ENCODE measurements around the gene TMEM47.

The TMEM47 gene

DNA sequence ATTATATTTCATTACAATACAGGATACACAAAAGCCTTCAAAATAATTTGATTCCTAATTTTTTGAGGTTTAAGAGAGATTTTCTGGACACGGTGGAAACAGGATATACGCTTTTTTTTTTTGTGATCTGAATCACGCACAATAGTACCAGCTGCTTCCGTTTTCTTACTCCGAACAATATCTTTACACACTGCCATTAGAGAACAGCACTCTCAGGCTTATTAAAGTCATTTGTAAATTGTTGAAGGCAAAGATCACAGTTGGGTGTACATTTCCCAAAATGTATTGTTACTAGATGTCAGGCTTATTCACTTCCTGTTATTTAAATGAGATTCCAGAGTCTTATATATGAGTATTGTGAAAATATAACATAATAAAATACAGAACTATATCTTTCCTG lies 71.5 kb downstream of the TMEM47 start:
- no peaks in the 10 kb centered on the region for H4K20me1 ChIP-seq (ENCODE audit: insufficient read depth, low read length)
- H3K9ac ChIP-seq (ENCODE audit: low read length), result no peak overlapping the region
- no peaks in the 10 kb centered on the region for H3K9me2 ChIP-seq (replicated peaks; ENCODE audit: insufficient read depth, low read length)
- H3K4me2 ChIP-seq (ENCODE audit: low read depth, low read length), result no peak overlapping the region
- no peaks in the 10 kb centered on the region for H3K9me3 ChIP-seq (replicated peaks; ENCODE audit: insufficient read depth, low read length)
- no peak for DNase-seq
- H3F3A ChIP-seq (ENCODE audit: insufficient read depth, low read length), result no peaks in the 10 kb centered on the region
- H3K4me3 ChIP-seq (ENCODE audit: low read length), result no peak overlapping the region
- H3K27me3 ChIP-seq (replicated peaks; ENCODE audit: insufficient read depth, low read length), result no peaks in the 10 kb centered on the region
- H3K27ac ChIP-seq (ENCODE audit: low read length), result no peak overlapping the region
- no peak overlapping the region for H2AFZ ChIP-seq (ENCODE audit: low read length)
- no peaks in the 10 kb centered on the region for H3K79me2 ChIP-seq (ENCODE audit: low read length)
- H3K36me3 ChIP-seq (replicated peaks; ENCODE audit: insufficient read depth, low read length), result no peaks in the 10 kb centered on the region
- TF ChIP-seq EZH2 (optimal IDR thresholded peaks at IDR 0.05; ENCODE audit: low read depth, low read length), result no peak
- TF ChIP-seq EZH2phosphoT487 (IDR thresholded peaks at IDR 0.05; ENCODE audit: low read length), result no peak
- no peak for TF ChIP-seq CTCF (IDR thresholded peaks at IDR 0.05; ENCODE audit: low read length)
- no peaks in the 10 kb centered on the region for H3K4me1 ChIP-seq (ENCODE audit: low read length)

DNA sequence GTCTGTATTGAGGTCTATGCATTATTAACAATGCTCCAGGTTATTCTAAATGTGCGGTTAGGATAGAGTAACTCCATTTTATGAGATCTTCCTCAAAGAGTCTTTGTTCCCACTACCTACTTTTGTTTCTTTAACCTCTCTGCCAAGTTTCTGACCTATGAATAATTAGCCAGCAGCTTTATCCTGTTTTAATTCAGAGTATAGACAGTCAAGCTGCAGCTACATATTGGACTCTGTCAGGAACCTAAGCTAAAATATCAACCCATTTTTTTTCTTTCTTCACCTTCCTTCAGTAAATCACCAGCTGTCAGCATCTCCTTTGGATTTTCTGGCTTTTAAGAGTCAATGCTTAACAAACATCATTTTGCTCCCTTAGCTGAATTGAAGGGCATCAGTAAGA lies 72.3 kb downstream of the TMEM47 start:
- no peak for DNase-seq
- no peaks in the 10 kb centered on the region for H3K9me3 ChIP-seq (replicated peaks; ENCODE audit: insufficient read depth, low read length)
- no peaks in the 10 kb centered on the region for H3F3A ChIP-seq (ENCODE audit: insufficient read depth, low read length)
- no peaks in the 10 kb centered on the region for H3K36me3 ChIP-seq (replicated peaks; ENCODE audit: insufficient read depth, low read length)
- no peak overlapping the region for H3K4me2 ChIP-seq (ENCODE audit: low read depth, low read length)
- no peaks in the 10 kb centered on the region for H3K9me2 ChIP-seq (replicated peaks; ENCODE audit: insufficient read depth, low read length)
- H3K4me3 ChIP-seq (ENCODE audit: low read length), result no peak overlapping the region
- no peaks in the 10 kb centered on the region for H3K4me1 ChIP-seq (ENCODE audit: low read length)
- no peak overlapping the region for H3K9ac ChIP-seq (ENCODE audit: low read length)
- no peak overlapping the region for H3K27ac ChIP-seq (ENCODE audit: low read length)
- no peak overlapping the region for H2AFZ ChIP-seq (ENCODE audit: low read length)
- H3K27me3 ChIP-seq (replicated peaks; ENCODE audit: insufficient read depth, low read length), result no peaks in the 10 kb centered on the region
- no peaks in the 10 kb centered on the region for H3K79me2 ChIP-seq (ENCODE audit: low read length)
- TF ChIP-seq CTCF (IDR thresholded peaks at IDR 0.05; ENCODE audit: low read length) (no peak), EZH2phosphoT487 (IDR thresholded peaks at IDR 0.05; ENCODE audit: low read length) (no peak)
- H4K20me1 ChIP-seq (ENCODE audit: insufficient read depth, low read length), result no peaks in the 10 kb centered on the region

GRCh38 chrX:34580069-34580468 lies 77.0 kb downstream of the TMEM47 start:
- TF ChIP-seq EZH2phosphoT487 (IDR thresholded peaks at IDR 0.05; ENCODE audit: low read length) (no peak), EZH2 (optimal IDR thresholded peaks at IDR 0.05; ENCODE audit: low read depth, low read length) (no peak), CTCF (IDR thresholded peaks at IDR 0.05; ENCODE audit: low read length) (no peak)
- DNase-seq, result no peak
- no peaks in the 10 kb centered on the region for H3K9me3 ChIP-seq (replicated peaks; ENCODE audit: insufficient read depth, low read length)

More at GRCh38 chrX:34580069-34580468, 77.0 kb downstream of the TMEM47 start:
- Histone ChIP-seq H2AFZ (ENCODE audit: low read length) (no peak overlapping the region), H3K36me3 (replicated peaks; ENCODE audit: insufficient read depth, low read length) (no peaks in the 10 kb centered on the region), H3F3A (ENCODE audit: insufficient read depth, low read length) (no peaks in the 10 kb centered on the region), H4K20me1 (ENCODE audit: insufficient read depth, low read length) (no peaks in the 10 kb centered on the region), H3K9ac (ENCODE audit: low read length) (no peak overlapping the region), H3K4me3 (ENCODE audit: low read length) (no peak overlapping the region), H3K4me1 (ENCODE audit: low read length) (no peaks in the 10 kb centered on the region), H3K4me2 (ENCODE audit: low read depth, low read length) (no peak overlapping the region), H3K79me2 (ENCODE audit: low read length) (no peaks in the 10 kb centered on the region), H3K27me3 (replicated peaks; ENCODE audit: insufficient read depth, low read length) (no peaks in the 10 kb centered on the region), H3K27ac (ENCODE audit: low read length) (no peak overlapping the region), H3K9me2 (replicated peaks; ENCODE audit: insufficient read depth, low read length) (no peaks in the 10 kb centered on the region)

All from MM.1S (cell line).